ENCODE measurements around the gene M1AP. TPM values are rescaled to one million over a fixed set of nuclear protein-coding genes. Genes with fewer than 3 reads are reported as not detected.
A peak's percentile ranks its signal among the peaks of the same experiment; 100 is the strongest.

Gene M1AP
- total RNA-seq, 1 donor from 2014 or later = 0.20 TPM

- H3K79me2 ChIP-seq (ENCODE audit: insufficient read depth, low read length) = peaks cover 22% of the 10 kb centered on the region
- H3K4me1 ChIP-seq (ENCODE audit: insufficient read depth, low read length) = peaks cover 11% of the 10 kb centered on the region
- H3K9me3 ChIP-seq (ENCODE audit: insufficient read depth, low read depth, low read length) = no peaks in the 10 kb centered on the region
- H3K9ac ChIP-seq (ENCODE audit: low read length) = no peak overlapping the region
- peaks cover 5% of the 10 kb centered on the region for H3K4me1 Mint-ChIP-seq (ENCODE audit: low read depth, unreplicated experiment)
- H2AFZ ChIP-seq (ENCODE audit: low read depth, low read length) = no peak overlapping the region
- peaks cover 25% of the 10 kb centered on the region for H4K20me1 ChIP-seq (ENCODE audit: insufficient read depth, low read length)
- H3K27me3 ChIP-seq (ENCODE audit: insufficient read depth, low read length) = peaks cover 20% of the 10 kb centered on the region
- H3K27me3 Mint-ChIP-seq (ENCODE audit: low read depth, unreplicated experiment) = peaks cover 40% of the 10 kb centered on the region
- no peak overlapping the region for H3K27ac Mint-ChIP-seq (ENCODE audit: unreplicated experiment)
- peaks cover 19% of the 10 kb centered on the region for H3K36me3 ChIP-seq (ENCODE audit: insufficient read depth, low read length)
- no peak overlapping the region for H3K4me3 Mint-ChIP-seq (ENCODE audit: unreplicated experiment)
- no peak overlapping the region for H3K4me2 ChIP-seq (ENCODE audit: low read length)
- peaks cover 5% of the 10 kb centered on the region for H3K9me3 Mint-ChIP-seq (ENCODE audit: unreplicated experiment)
- H3K4me3 ChIP-seq (ENCODE audit: insufficient read depth, low read depth, low read length) = no peak overlapping the region
- peaks cover 11% of the 10 kb centered on the region for H3K36me3 Mint-ChIP-seq (ENCODE audit: low read depth, unreplicated experiment)
- TF ChIP-seq CTCF (IDR thresholded peaks at IDR 0.05; ENCODE audit: insufficient read depth, low read depth, low read length) (no peak), EZH2 (IDR thresholded peaks at IDR 0.05; ENCODE audit: insufficient read depth, low read length) (no peak)
- no peak overlapping the region for H3K27ac ChIP-seq (ENCODE audit: low read depth, low read length)
- DNase-seq (ENCODE audit: low read depth) (no peak), FAIRE-seq (no peak)
Observed at GRCh38 chr2:74524005-74524404, 124.1 kb downstream of the M1AP start.

GRCh38 chr2:74522516-74522915 is 125.6 kb downstream of the M1AP start:
- Histone ChIP-seq H3K4me3 (ENCODE audit: insufficient read depth, low read depth, low read length) (no peak overlapping the region), H3K27ac (ENCODE audit: low read depth, low read length) (no peak overlapping the region), H3K9ac (ENCODE audit: low read length) (no peak overlapping the region), H3K79me2 (ENCODE audit: insufficient read depth, low read length) (peaks cover 7% of the 10 kb centered on the region), H3K4me2 (ENCODE audit: low read length) (no peak overlapping the region), H2AFZ (ENCODE audit: low read depth, low read length) (no peak overlapping the region), H3K36me3 (ENCODE audit: insufficient read depth, low read length) (peaks cover 14% of the 10 kb centered on the region), H3K9me3 (ENCODE audit: insufficient read depth, low read depth, low read length) (no peaks in the 10 kb centered on the region), H3K4me1 (ENCODE audit: insufficient read depth, low read length) (no peaks in the 10 kb centered on the region), H4K20me1 (ENCODE audit: insufficient read depth, low read length) (peaks cover 10% of the 10 kb centered on the region), H3K27me3 (ENCODE audit: insufficient read depth, low read length) (peaks cover 35% of the 10 kb centered on the region)
- Mint-ChIP-seq H3K27ac (ENCODE audit: unreplicated experiment) (no peak overlapping the region), H3K36me3 (ENCODE audit: low read depth, unreplicated experiment) (peaks cover 11% of the 10 kb centered on the region), H3K4me3 (ENCODE audit: unreplicated experiment) (no peak overlapping the region), H3K9me3 (ENCODE audit: unreplicated experiment) (peaks cover 8% of the 10 kb centered on the region), H3K27me3 (ENCODE audit: low read depth, unreplicated experiment) (peaks cover 54% of the 10 kb centered on the region), H3K4me1 (ENCODE audit: low read depth, unreplicated experiment) (no peaks in the 10 kb centered on the region)
- no peak for FAIRE-seq
- no peak for DNase-seq (ENCODE audit: low read depth)
- TF ChIP-seq EZH2 (IDR thresholded peaks at IDR 0.05; ENCODE audit: insufficient read depth, low read length) (no peak), CTCF (IDR thresholded peaks at IDR 0.05; ENCODE audit: insufficient read depth, low read depth, low read length) (no peak)

- Histone ChIP-seq H3K9ac (ENCODE audit: low read length) (no peak overlapping the region), H3K79me2 (ENCODE audit: insufficient read depth, low read length) (no peaks in the 10 kb centered on the region), H3K36me3 (ENCODE audit: insufficient read depth, low read length) (no peaks in the 10 kb centered on the region), H3K4me1 (ENCODE audit: insufficient read depth, low read length) (peaks cover 5% of the 10 kb centered on the region), H2AFZ (ENCODE audit: low read depth, low read length) (no peak overlapping the region), H4K20me1 (ENCODE audit: insufficient read depth, low read length) (peaks cover 6% of the 10 kb centered on the region), H3K27me3 (ENCODE audit: insufficient read depth, low read length) (peaks cover 85% of the 10 kb centered on the region), H3K27ac (ENCODE audit: low read depth, low read length) (no peak overlapping the region), H3K4me2 (ENCODE audit: low read length) (peak overlapping the region; percentile 51), H3K9me3 (ENCODE audit: insufficient read depth, low read depth, low read length) (no peaks in the 10 kb centered on the region), H3K4me3 (ENCODE audit: insufficient read depth, low read depth, low read length) (no peak overlapping the region)
- Mint-ChIP-seq H3K4me1 (ENCODE audit: low read depth, unreplicated experiment) (no peaks in the 10 kb centered on the region), H3K4me3 (ENCODE audit: unreplicated experiment) (no peak overlapping the region), H3K27me3 (ENCODE audit: low read depth, unreplicated experiment) (peaks cover 75% of the 10 kb centered on the region), H3K36me3 (ENCODE audit: low read depth, unreplicated experiment) (no peaks in the 10 kb centered on the region), H3K27ac (ENCODE audit: unreplicated experiment) (no peak overlapping the region), H3K9me3 (ENCODE audit: unreplicated experiment) (peaks cover 8% of the 10 kb centered on the region)
- FAIRE-seq (no peak), DNase-seq (ENCODE audit: low read depth) (no peak)
- no peak for TF ChIP-seq CTCF (IDR thresholded peaks at IDR 0.05; ENCODE audit: insufficient read depth, low read depth, low read length)
- TF ChIP-seq EZH2 (IDR thresholded peaks at IDR 0.05; ENCODE audit: insufficient read depth, low read length) = no peak
Observed at GRCh38 chr2:74516650-74517049, 131.5 kb downstream of the M1AP start.

Data from astrocyte (in vitro differentiated cells and primary cell).